ENCODE results near the gene TSPAN18.

TSPAN18 gene

GRCh38 chr11:44771252-44771734 is 44.5 kb downstream of the TSPAN18 start:
- no peak for DNase-seq (ENCODE audit: low read depth)
- no peak overlapping the region for H3K4me3 ChIP-seq (ENCODE audit: low read length)
- no peak for TF ChIP-seq CTCF (conservative IDR thresholded peaks at IDR 0.05; ENCODE audit: low read length)

GRCh38 chr11:44771841-44772240 is 45.1 kb downstream of the TSPAN18 start:
- no peak for DNase-seq (ENCODE audit: low read depth)
- H3K4me3 ChIP-seq (ENCODE audit: low read length): no peak overlapping the region
- TF ChIP-seq CTCF (conservative IDR thresholded peaks at IDR 0.05; ENCODE audit: low read length): no peak

GRCh38 chr11:44773351-44773965 is 46.7 kb downstream of the TSPAN18 start:
- no peak for TF ChIP-seq CTCF (conservative IDR thresholded peaks at IDR 0.05; ENCODE audit: low read length)
- H3K4me3 ChIP-seq (ENCODE audit: low read length): no peak overlapping the region
- peak; percentile 63 for DNase-seq (ENCODE audit: low read depth)

- peak; percentile 68 for DNase-seq (ENCODE audit: low read depth)
- H3K4me3 ChIP-seq (ENCODE audit: low read length): no peak overlapping the region
- TF ChIP-seq CTCF (conservative IDR thresholded peaks at IDR 0.05; ENCODE audit: low read length): no peak
Measured at GRCh38 chr11:44774108-44774507, 47.3 kb downstream of the TSPAN18 start.

GRCh38 chr11:44774731-44775130 is 48.0 kb downstream of the TSPAN18 start:
- no peak overlapping the region for H3K4me3 ChIP-seq (ENCODE audit: low read length)
- DNase-seq (ENCODE audit: low read depth): no peak
- TF ChIP-seq CTCF (conservative IDR thresholded peaks at IDR 0.05; ENCODE audit: low read length): no peak

- no peak overlapping the region for H3K4me3 ChIP-seq (ENCODE audit: low read length)
- peak; percentile 47 for DNase-seq (ENCODE audit: low read depth)
Measured at GRCh38 chr11:44775366-44775984, 48.7 kb downstream of the TSPAN18 start.

More at GRCh38 chr11:44775366-44775984, 48.7 kb downstream of the TSPAN18 start:
- peak; percentile 79 for TF ChIP-seq CTCF (conservative IDR thresholded peaks at IDR 0.05; ENCODE audit: low read length)

All from AG10803 (cell line).